HEK293 (cell line): ENCODE results near the gene FUT9.

Experiments
- ZNF138 ChIP-seq: fragments of 450-650 bp; formaldehyde crosslinking; IDR thresholded peaks from 2 replicates; pipeline ENCODE4 v1.5.1; 2016; ENCODE audit warnings: missing biosample characterization, missing genetic modification characterization, borderline replicate concordance
- ZNF274 ChIP-seq, 2 experiments: fragments of 200-500 bp in 1 of 2; fragments of 450-650 bp in 1 of 2; sonication (Bioruptor generic) in 1 of 2; formaldehyde crosslinking in 1 of 2; IDR thresholded peaks; 2 replicates each; pipeline versions ENCODE4 v1.5.1 to v1.6.1; 2014 to 2016; ENCODE audit warnings: borderline replicate concordance in 1 of 2, inconsistent platforms in 1 of 2, low read length in 1 of 2, missing biosample characterization in 1 of 2, missing genetic modification characterization in 1 of 2
- ZNF280D ChIP-seq: fragments of 450-650 bp; formaldehyde crosslinking; IDR thresholded peaks from 2 replicates; pipeline ENCODE4 v1.5.1; 2016; ENCODE audit warnings: missing biosample characterization, missing genetic modification characterization
- ZNF350 ChIP-seq: fragments of 450-650 bp; formaldehyde crosslinking; IDR thresholded peaks from 2 replicates; pipeline ENCODE4 v1.5.0; 2017; ENCODE audit warnings: missing biosample characterization, mild to moderate bottlenecking, missing genetic modification characterization
- ZNF354C ChIP-seq: fragments of 450-650 bp; formaldehyde crosslinking; IDR thresholded peaks from 2 replicates; pipeline ENCODE4 v1.5.1; 2016; ENCODE audit warnings: missing biosample characterization, missing genetic modification characterization, low read depth, borderline replicate concordance
- ZNF416 ChIP-seq: fragments of 450-650 bp; formaldehyde crosslinking; IDR thresholded peaks from 2 replicates; pipeline ENCODE4 v1.5.1; 2016; ENCODE audit warnings: missing biosample characterization, missing genetic modification characterization
- ZNF501 ChIP-seq: fragments of 450-650 bp; formaldehyde crosslinking; IDR thresholded peaks from 2 replicates; pipeline ENCODE4 v1.5.1; 2016; ENCODE audit warnings: missing biosample characterization, missing genetic modification characterization
- TF ChIP-seq, protein P1 (sequence below): fragments of 450-650 bp; formaldehyde crosslinking; IDR thresholded peaks from 2 replicates; pipeline ENCODE4 v1.5.1; 2016; ENCODE audit warnings: missing biosample characterization, missing genetic modification characterization
- TF ChIP-seq, protein P2 (sequence below): fragments of 450-650 bp; formaldehyde crosslinking; IDR thresholded peaks from 2 replicates; pipeline ENCODE4 v1.5.1; 2017; ENCODE audit warnings: missing biosample characterization, missing genetic modification characterization

- TF ChIP-seq ZNF350 (tag by site-specific recombination), result no peak
- TF ChIP-seq ZNF138 (tag by site-specific recombination), result no peak
- no peak for TF ChIP-seq ZNF274 (IDR thresholded peaks at IDR 0.05; ENCODE audit: low read length)
- TF ChIP-seq ZNF274 (tag by site-specific recombination; IDR thresholded peaks at IDR 0.05; ENCODE audit: borderline replicate concordance), result no peak
- TF ChIP-seq, protein P1, sequence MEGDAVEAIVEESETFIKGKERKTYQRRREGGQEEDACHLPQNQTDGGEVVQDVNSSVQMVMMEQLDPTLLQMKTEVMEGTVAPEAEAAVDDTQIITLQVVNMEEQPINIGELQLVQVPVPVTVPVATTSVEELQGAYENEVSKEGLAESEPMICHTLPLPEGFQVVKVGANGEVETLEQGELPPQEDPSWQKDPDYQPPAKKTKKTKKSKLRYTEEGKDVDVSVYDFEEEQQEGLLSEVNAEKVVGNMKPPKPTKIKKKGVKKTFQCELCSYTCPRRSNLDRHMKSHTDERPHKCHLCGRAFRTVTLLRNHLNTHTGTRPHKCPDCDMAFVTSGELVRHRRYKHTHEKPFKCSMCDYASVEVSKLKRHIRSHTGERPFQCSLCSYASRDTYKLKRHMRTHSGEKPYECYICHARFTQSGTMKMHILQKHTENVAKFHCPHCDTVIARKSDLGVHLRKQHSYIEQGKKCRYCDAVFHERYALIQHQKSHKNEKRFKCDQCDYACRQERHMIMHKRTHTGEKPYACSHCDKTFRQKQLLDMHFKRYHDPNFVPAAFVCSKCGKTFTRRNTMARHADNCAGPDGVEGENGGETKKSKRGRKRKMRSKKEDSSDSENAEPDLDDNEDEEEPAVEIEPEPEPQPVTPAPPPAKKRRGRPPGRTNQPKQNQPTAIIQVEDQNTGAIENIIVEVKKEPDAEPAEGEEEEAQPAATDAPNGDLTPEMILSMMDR (tag by site-specific recombination), result no peak
- TF ChIP-seq, protein P2, sequence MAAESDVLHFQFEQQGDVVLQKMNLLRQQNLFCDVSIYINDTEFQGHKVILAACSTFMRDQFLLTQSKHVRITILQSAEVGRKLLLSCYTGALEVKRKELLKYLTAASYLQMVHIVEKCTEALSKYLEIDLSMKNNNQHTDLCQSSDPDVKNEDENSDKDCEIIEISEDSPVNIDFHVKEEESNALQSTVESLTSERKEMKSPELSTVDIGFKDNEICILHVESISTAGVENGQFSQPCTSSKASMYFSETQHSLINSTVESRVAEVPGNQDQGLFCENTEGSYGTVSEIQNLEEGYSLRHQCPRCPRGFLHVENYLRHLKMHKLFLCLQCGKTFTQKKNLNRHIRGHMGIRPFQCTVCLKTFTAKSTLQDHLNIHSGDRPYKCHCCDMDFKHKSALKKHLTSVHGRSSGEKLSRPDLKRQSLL (tag by site-specific recombination), result no peak
- TF ChIP-seq ZNF280D (tag by site-specific recombination), result no peak
- no peak for TF ChIP-seq ZNF416 (tag by site-specific recombination)
- no peak for TF ChIP-seq ZNF501
- no peak for TF ChIP-seq ZNF354C (tag by site-specific recombination)
These were observed 140.7 kb downstream of the FUT9 start for GRCh38 chr6:96156425-96156824.
